ENCODE results near the gene ARL10.

Gene ARL10

DNA sequence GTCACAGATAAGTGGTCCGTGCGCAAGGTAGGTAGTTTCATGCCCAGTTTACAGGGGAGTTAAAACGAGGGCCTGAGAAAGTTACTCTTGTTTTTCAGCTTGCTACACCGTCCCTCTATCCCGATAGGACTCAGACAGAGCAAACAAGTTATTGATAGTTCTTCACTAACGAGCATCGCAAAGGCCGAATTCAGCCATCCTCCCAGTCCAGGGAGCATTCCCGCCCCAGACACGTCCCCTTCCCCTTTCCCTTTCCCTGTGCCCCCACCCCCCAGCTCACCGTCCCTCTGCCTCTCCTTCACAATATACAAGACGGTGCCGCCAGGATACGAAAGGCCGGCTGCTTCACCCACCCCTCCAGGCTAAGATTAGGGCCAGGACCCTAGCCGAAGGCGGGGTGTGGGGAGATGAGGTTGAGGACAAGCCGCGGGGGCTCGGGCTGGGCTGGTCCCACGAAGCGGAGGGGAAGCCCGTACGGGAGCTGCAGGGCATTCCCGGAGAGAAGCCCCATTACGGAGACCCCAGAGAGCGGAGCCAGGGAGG is 4.3 kb upstream of the ARL10 start:
- Histone ChIP-seq H3K9me3 (ENCODE audit: control insufficient read depth, insufficient read depth, low read depth, low read length) (no peaks in the 10 kb centered on the region), H3K27ac (ENCODE audit: extremely low read depth, low read depth, low read length) (peak overlapping the region; percentile 74; the same call in 1 of the 2 replicates), H3K4me1 (ENCODE audit: control insufficient read depth, insufficient read depth, low read length) (no peaks in the 10 kb centered on the region; the same call in 1 of the 2 replicates), H3K4me3 (ENCODE audit: low read depth, low read length) (peak overlapping the region; percentile 98), H3K36me3 (ENCODE audit: control insufficient read depth in 2 of 2, insufficient read depth in 1 of 2, low read length in 2 of 2) (peaks cover 15 to 34% of the 10 kb centered on the region in 2 experiments)
- TF ChIP-seq KLF16 (tag by site-specific recombination; IDR thresholded peaks at IDR 0.05) (no peak), PRDM1 (tag by site-specific recombination; IDR thresholded peaks at IDR 0.05) (peak; percentile 92), ZNF19 (tag by site-specific recombination; IDR thresholded peaks at IDR 0.05; ENCODE audit: low read depth) (no peak), ZNF366 (tag by site-specific recombination; conservative IDR thresholded peaks at IDR 0.05) (0 out of 2 replicates have a peak, but pooled peaks have one; percentile 39), HOXD13 (CRISPR knock-in tag; IDR thresholded peaks at IDR 0.05; ENCODE audit: borderline replicate concordance) (0 out of 2 replicates have a peak, but pooled peaks have one; percentile 11)
- TF ChIP-seq, protein P1, sequence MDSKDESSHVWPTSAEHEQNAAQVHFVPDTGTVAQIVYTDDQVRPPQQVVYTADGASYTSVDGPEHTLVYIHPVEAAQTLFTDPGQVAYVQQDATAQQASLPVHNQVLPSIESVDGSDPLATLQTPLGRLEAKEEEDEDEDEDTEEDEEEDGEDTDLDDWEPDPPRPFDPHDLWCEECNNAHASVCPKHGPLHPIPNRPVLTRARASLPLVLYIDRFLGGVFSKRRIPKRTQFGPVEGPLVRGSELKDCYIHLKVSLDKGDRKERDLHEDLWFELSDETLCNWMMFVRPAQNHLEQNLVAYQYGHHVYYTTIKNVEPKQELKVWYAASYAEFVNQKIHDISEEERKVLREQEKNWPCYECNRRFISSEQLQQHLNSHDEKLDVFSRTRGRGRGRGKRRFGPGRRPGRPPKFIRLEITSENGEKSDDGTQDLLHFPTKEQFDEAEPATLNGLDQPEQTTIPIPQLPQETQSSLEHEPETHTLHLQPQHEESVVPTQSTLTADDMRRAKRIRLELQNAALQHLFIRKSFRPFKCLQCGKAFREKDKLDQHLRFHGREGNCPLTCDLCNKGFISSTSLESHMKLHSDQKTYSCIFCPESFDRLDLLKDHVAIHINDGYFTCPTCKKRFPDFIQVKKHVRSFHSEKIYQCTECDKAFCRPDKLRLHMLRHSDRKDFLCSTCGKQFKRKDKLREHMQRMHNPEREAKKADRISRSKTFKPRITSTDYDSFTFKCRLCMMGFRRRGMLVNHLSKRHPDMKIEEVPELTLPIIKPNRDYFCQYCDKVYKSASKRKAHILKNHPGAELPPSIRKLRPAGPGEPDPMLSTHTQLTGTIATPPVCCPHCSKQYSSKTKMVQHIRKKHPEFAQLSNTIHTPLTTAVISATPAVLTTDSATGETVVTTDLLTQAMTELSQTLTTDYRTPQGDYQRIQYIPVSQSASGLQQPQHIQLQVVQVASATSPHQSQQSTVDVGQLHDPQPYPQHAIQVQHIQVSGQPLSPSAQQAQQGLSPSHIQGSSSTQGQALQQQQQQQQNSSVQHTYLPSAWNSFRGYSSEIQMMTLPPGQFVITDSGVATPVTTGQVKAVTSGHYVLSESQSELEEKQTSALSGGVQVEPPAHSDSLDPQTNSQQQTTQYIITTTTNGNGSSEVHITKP (tag by site-specific recombination; IDR thresholded peaks at IDR 0.05): peak; percentile 92; the same call in 1 of the 2 replicates
- ChIA-PET POLR2A (interaction anchor here (0.7 to 2.4 kb wide), 11 partner anchors 9 to 286 kb away, joined by 3 to 24 read pairs (median 6); partner anchors contain the start of genes HIGD2A, NOP16 and RNF44), CTCF (interaction anchor here (0.6 to 1.0 kb wide), 4 partner anchors 554 to 753 kb away, joined by 3 to 5 read pairs (median 4); no protein-coding TSS in a partner anchor)

DNA sequence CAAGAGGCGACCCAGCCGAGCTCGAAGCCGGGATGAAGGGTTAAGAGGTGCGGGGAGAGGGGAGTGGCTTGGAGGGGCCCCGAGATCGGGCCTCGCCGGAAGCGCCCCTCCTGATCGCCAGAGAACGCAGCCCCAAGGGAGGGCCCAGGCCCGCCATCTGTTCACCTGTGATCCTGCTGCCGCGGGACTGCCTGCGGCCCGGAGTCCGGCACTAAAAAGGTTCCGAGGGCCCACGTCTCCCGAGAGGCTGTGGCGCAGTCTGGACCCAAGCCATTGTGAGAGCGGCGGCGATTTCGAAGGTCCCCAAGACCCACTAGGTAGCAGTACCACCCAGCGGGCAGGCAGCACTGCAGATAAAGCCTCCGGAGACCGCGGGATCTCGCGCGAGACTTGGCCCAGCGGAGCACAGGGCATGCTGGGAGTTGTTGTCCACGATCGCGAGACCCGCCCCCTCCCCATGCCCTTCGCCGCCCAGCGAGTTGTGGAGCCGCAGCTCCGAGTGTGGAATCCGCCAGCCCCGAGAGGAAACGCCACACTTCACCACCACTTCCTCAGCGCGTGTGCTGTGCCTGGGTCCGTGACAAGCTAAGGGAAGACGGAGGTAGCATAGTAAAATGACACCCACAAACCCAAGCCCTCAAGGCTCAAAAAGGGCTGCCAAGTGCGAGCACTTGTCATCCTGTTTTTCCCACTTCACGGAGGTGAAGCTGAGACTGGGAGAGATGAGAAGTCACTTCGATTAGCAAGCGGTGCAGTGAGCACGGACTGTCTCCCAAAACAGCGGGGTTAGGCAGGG is 3.7 kb upstream of the ARL10 start, which contains the start of gene KIAA1191:
TSS of gene KIAA1191 (minus strand) at position 328 of the 796 bp plus-strand sequence. CDS start 2,256 bp downstream, outside the sequence.
- H3K4me1 ChIP-seq (ENCODE audit: control insufficient read depth, insufficient read depth, low read length): no peaks in the 10 kb centered on the region; the same call in 1 of the 2 replicates
- no peaks in the 10 kb centered on the region for H3K9me3 ChIP-seq (ENCODE audit: control insufficient read depth, insufficient read depth, low read depth, low read length)
- H3K4me3 ChIP-seq (ENCODE audit: low read depth, low read length): peak within 1 kb of the TSS; percentile 98
- peak within 1 kb of the TSS; percentile 74 for H3K27ac ChIP-seq (ENCODE audit: extremely low read depth, low read depth, low read length)
- CTCF ChIA-PET: interaction anchor here (0.6 to 1.0 kb wide), 2 partner anchors 632 to 736 kb away, joined by 3 to 4 read pairs; no protein-coding TSS in a partner anchor
- POLR2A ChIA-PET: interaction anchor here (0.6 to 2.4 kb wide), 17 partner anchors 8 to 1702 kb away, joined by 3 to 24 read pairs (median 5); partner anchors contain the start of genes HIGD2A, NOP16 and RNF44
- peaks cover 12 to 30% of the 10 kb centered on the region in 2 experiments for H3K36me3 ChIP-seq (ENCODE audit: control insufficient read depth in 2 of 2, insufficient read depth in 1 of 2, low read length in 2 of 2)
- TF ChIP-seq ZNF473 (tag by site-specific recombination; IDR thresholded peaks at IDR 0.05): no peak
- TF ChIP-seq ZNF792 (tag by site-specific recombination; IDR thresholded peaks at IDR 0.05): no peak
- TF ChIP-seq ZNF654 (tag by site-specific recombination; IDR thresholded peaks at IDR 0.05; ENCODE audit: low read depth): no peak
- no peak for TF ChIP-seq ZNF155 (tag by site-specific recombination; IDR thresholded peaks at IDR 0.05)
- peak; percentile 54 for TF ChIP-seq ZNF341 (tag by site-specific recombination; IDR thresholded peaks at IDR 0.05; ENCODE audit: low read depth)
- TF ChIP-seq ZNF555 (tag by site-specific recombination; conservative IDR thresholded peaks at IDR 0.05): no peak
- peak; percentile 78 for TF ChIP-seq ZNF2 (tag by site-specific recombination; IDR thresholded peaks at IDR 0.05)
- TF ChIP-seq ZNF596 (tag by site-specific recombination; IDR thresholded peaks at IDR 0.05): no peak
- no peak for TF ChIP-seq FEZF1 (tag by site-specific recombination; IDR thresholded peaks at IDR 0.05)
- TF ChIP-seq ZNF211 (tag by site-specific recombination; IDR thresholded peaks at IDR 0.05; ENCODE audit: low read depth): no peak
- TF ChIP-seq ZBTB6 (tag by site-specific recombination; IDR thresholded peaks at IDR 0.05): no peak
- peak; percentile 50; the same call in 1 of the 2 replicates for TF ChIP-seq ZSCAN30 (tag by site-specific recombination; IDR thresholded peaks at IDR 0.05)
- TF ChIP-seq ZNF48 (tag by site-specific recombination; IDR thresholded peaks at IDR 0.05): no peak
- TF ChIP-seq ZNF404 (tag by site-specific recombination; IDR thresholded peaks at IDR 0.05): no peak
- TF ChIP-seq, protein P2, sequence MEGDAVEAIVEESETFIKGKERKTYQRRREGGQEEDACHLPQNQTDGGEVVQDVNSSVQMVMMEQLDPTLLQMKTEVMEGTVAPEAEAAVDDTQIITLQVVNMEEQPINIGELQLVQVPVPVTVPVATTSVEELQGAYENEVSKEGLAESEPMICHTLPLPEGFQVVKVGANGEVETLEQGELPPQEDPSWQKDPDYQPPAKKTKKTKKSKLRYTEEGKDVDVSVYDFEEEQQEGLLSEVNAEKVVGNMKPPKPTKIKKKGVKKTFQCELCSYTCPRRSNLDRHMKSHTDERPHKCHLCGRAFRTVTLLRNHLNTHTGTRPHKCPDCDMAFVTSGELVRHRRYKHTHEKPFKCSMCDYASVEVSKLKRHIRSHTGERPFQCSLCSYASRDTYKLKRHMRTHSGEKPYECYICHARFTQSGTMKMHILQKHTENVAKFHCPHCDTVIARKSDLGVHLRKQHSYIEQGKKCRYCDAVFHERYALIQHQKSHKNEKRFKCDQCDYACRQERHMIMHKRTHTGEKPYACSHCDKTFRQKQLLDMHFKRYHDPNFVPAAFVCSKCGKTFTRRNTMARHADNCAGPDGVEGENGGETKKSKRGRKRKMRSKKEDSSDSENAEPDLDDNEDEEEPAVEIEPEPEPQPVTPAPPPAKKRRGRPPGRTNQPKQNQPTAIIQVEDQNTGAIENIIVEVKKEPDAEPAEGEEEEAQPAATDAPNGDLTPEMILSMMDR (tag by site-specific recombination; IDR thresholded peaks at IDR 0.05): peak; percentile 77
- TF ChIP-seq ZNF670 (tag by site-specific recombination; IDR thresholded peaks at IDR 0.05; ENCODE audit: low read depth): no peak
- no peak for TF ChIP-seq MZF1 (tag by site-specific recombination; IDR thresholded peaks at IDR 0.05; ENCODE audit: borderline replicate concordance)
- TF ChIP-seq ZNF184 (tag by site-specific recombination; IDR thresholded peaks at IDR 0.05): no peak
- TF ChIP-seq SP7 (tag by site-specific recombination; IDR thresholded peaks at IDR 0.05): peak; percentile 83
- peak; percentile 70 for TF ChIP-seq GLIS1 (tag by site-specific recombination; IDR thresholded peaks at IDR 0.05)

Measured in HEK293 (cell line).